Keratinocyte (primary cell): ENCODE data around the gene EFHD1.

Experiments
- CTCF ChIP-seq, 3 experiments: IDR thresholded peaks in 1 of 3; conservative IDR thresholded peaks in 1 of 3; optimal IDR thresholded peaks in 1 of 3; 2 replicates in 2 of 3; 3 replicates in 1 of 3; pipeline versions ENCODE3 to v1.5.1; 2011; ENCODE audit warnings: low read length in 3 of 3, mild to moderate bottlenecking in 3 of 3, moderate library complexity in 2 of 3, control low read depth in 1 of 3, inconsistent platforms in 1 of 3; ENCODE audit not compliant: insufficient read depth in 2 of 3; ENCODE audit errors: extremely low read depth in 1 of 3
- EZH2 ChIP-seq: IDR thresholded peaks from one replicate; pipeline ENCODE4 v1.6.1; 2012; ENCODE audit warnings: inconsistent platforms, mild to moderate bottlenecking, low read length, moderate library complexity

DNA sequence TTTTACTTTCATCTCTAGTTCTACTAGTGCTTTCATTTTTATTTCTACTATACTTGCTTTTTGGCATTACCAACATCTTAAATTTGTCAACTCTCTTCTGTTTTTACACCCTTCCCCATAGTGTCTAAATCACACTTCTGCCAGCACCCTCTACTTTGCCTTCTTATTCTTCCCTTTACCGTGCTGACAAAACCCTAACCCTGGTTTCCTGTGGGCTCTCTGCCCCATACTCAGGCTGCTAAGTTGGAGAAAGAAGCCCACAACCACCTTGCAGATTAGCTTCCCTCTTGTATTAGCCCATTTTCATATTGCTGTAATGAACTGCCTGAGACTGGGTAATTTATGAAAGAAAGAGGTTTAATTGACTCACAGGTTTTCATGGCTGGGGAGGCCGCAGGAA lies 88.5 kb downstream of the EFHD1 start:
- TF ChIP-seq EZH2, result no peak
- no peak for TF ChIP-seq CTCF (optimal IDR thresholded peaks at IDR 0.05 in 1 of 3, IDR thresholded peaks at IDR 0.05 in 1 of 3, conservative IDR thresholded peaks at IDR 0.05 in 1 of 3; ENCODE audit: extremely low read depth in 1 of 3, insufficient read depth in 2 of 3, low read length in 3 of 3)
